OCI-LY7 (cell line): Measurements from ENCODE around the gene DNAH14. TPM values are rescaled to one million over a fixed set of nuclear protein-coding genes. Genes with fewer than 3 reads are reported as not detected.
A peak's percentile ranks its signal among the peaks of the same experiment; 100 is the strongest.

Experiments
- BruUV-seq: library from RNA; stranded (reverse); fragments of 400-500 nt; replicated peaks from 2 replicates; lab custom pipeline; 2021; lab: Mats Ljungman, UMichigan
- CTCF ChIA-PET: fragments of 300-600 bp; sonication (Branson Sonifier 250); formaldehyde crosslinking; loops from one replicate; lab custom pipeline; 2022; ENCODE audit warnings: antibody characterized with exemption; ENCODE audit not compliant: unreplicated experiment; lab: Charles Lee
- POLR2A ChIA-PET: fragments of 300-600 bp; sonication (Branson Sonifier 250); formaldehyde crosslinking; loops from one replicate; lab custom pipeline; 2022; ENCODE audit warnings: antibody characterized with exemption; lab: Charles Lee
- DNase-seq: peaks from one replicate; pipeline ENCODE4 v3.0.0-alpha.2; 2015; ENCODE audit warnings: low spot score
- H2AFZ ChIP-seq: fragments of 200-600 bp; sonication (generic), shearing (Covaris generic); 2 replicates; pipeline ENCODE4 v1.6.1; 2014; ENCODE audit warnings: mild to moderate bottlenecking, antibody characterized with exemption, low read length, moderate library complexity
- H3K27ac ChIP-seq: fragments of 200-600 bp; sonication (generic); 2 replicates; pipeline ENCODE4 v1.5.1; 2014; ENCODE audit warnings: mixed run types, low read depth, mild to moderate bottlenecking, moderate library complexity, low read length, inconsistent platforms; ENCODE audit not compliant: poor library complexity, severe bottlenecking
- H3K36me3 ChIP-seq: fragments of 200-600 bp; sonication (generic); 2 replicates; pipeline ENCODE4 v1.6.1; 2014; ENCODE audit warnings: mild to moderate bottlenecking, antibody characterized with exemption, low read length, moderate library complexity, mixed read lengths; ENCODE audit not compliant: insufficient read depth
- H3K4me1 ChIP-seq: fragments of 200-600 bp; sonication (generic); 2 replicates; pipeline ENCODE4 v1.5.1; 2014; ENCODE audit warnings: mild to moderate bottlenecking, low read length; ENCODE audit not compliant: insufficient read depth, poor library complexity, severe bottlenecking
- H3K4me2 ChIP-seq: fragments of 200-600 bp; sonication (generic); 2 replicates; pipeline ENCODE4 v1.6.1; 2014; ENCODE audit warnings: mild to moderate bottlenecking, low read length
- H3K4me3 ChIP-seq: fragments of 200-600 bp; sonication (generic); 2 replicates; pipeline ENCODE4 v1.5.1; 2014; ENCODE audit warnings: mild to moderate bottlenecking, low read depth, low read length; ENCODE audit not compliant: poor library complexity, severe bottlenecking
- H3K79me2 ChIP-seq: fragments of 200-600 bp; sonication (generic); 2 replicates; pipeline ENCODE4 v1.6.1; 2016; ENCODE audit warnings: low read depth, mild to moderate bottlenecking, low read length, moderate library complexity, mixed read lengths; ENCODE audit not compliant: insufficient read depth
- H3K9me2 ChIP-seq: fragments of 200-600 bp; sonication (generic); 2 replicates; pipeline ENCODE4 v1.6.1; 2016; ENCODE audit warnings: mild to moderate bottlenecking, low read length, mixed read lengths; ENCODE audit not compliant: insufficient read depth
- H3K9me3 ChIP-seq: fragments of 200-600 bp; sonication (generic); 2 replicates; pipeline ENCODE4 v1.6.1; 2014; ENCODE audit warnings: mild to moderate bottlenecking, mixed run types, low read length, mixed read lengths
- H4K20me1 ChIP-seq: fragments of 200-600 bp; sonication (generic); 2 replicates; pipeline ENCODE4 v1.6.1; 2014; ENCODE audit warnings: mild to moderate bottlenecking, antibody characterized with exemption, low read length, moderate library complexity, mixed read lengths; ENCODE audit not compliant: insufficient read depth
- EZH2phosphoT487 ChIP-seq: fragments of 200-600 bp; sonication (generic); IDR thresholded peaks from 2 replicates; pipeline ENCODE4 v1.6.1; 2018; ENCODE audit warnings: low read depth, borderline replicate concordance, mild to moderate bottlenecking, mixed run types, antibody characterized with exemption, low read length, moderate library complexity, mixed read lengths
- intact Hi-C: fragments of 100-400 bp; cut with micrococcal nuclease; formaldehyde crosslinking; loops from one replicate; pipeline ENCODE4 v1.10.0; 2022; ENCODE audit not compliant: unreplicated experiment
- total RNA-seq, 2 experiments: library from RNA; depleted of rRNA in 1 of 2; stranded (reverse); fragments of >200 nt in 1 of 2; shearing (Covaris generic) in 1 of 2; gene quantifications; 2 replicates each; pipeline ENCODE4 v1.2.3, GENCODE V29; 2014 to 2022
- TF ChIP-seq, protein P1 (sequence below): fragments of 200-600 bp; sonication (generic); conservative IDR thresholded peaks from 2 replicates; pipeline ENCODE4 v1.5.1; 2014; ENCODE audit warnings: mild to moderate bottlenecking, antibody characterized with exemption, low read length, moderate library complexity, mixed read lengths

Gene DNAH14
- total RNA-seq, 2 experiments from 2014 or later, result not detected

GRCh38 chr1:225434046-225434445 lies 504.6 kb downstream of the DNAH14 start:
- no TSS peak for BruUV-seq
- ChIA-PET POLR2A (interaction anchor here (0.6 to 12.2 kb wide), 4 partner anchors 8 to 566 kb away, joined by 3 to 242 read pairs (median 4); no protein-coding TSS in a partner anchor), CTCF (no interaction called here)
- Histone ChIP-seq H3K27ac (peak overlapping the region; percentile 94), H3K36me3 (no peaks in the 10 kb centered on the region; the same call in 1 of the 2 replicates), H2AFZ (no peak overlapping the region), H3K4me2 (peak overlapping the region; percentile 74), H3K9me3 (peaks cover 6% of the 10 kb centered on the region; the same call in 1 of the 2 replicates), H3K4me1 (peaks cover 62% of the 10 kb centered on the region), H3K79me2 (no peaks in the 10 kb centered on the region; the same call in 1 of the 2 replicates), H3K9me2 (no peaks in the 10 kb centered on the region), H3K4me3 (no peak overlapping the region), H4K20me1 (no peaks in the 10 kb centered on the region)
- intact Hi-C loops, result no loop called here
- DNase-seq, result peak; percentile 48
- TF ChIP-seq EZH2phosphoT487, result no peak
- TF ChIP-seq, protein P1, sequence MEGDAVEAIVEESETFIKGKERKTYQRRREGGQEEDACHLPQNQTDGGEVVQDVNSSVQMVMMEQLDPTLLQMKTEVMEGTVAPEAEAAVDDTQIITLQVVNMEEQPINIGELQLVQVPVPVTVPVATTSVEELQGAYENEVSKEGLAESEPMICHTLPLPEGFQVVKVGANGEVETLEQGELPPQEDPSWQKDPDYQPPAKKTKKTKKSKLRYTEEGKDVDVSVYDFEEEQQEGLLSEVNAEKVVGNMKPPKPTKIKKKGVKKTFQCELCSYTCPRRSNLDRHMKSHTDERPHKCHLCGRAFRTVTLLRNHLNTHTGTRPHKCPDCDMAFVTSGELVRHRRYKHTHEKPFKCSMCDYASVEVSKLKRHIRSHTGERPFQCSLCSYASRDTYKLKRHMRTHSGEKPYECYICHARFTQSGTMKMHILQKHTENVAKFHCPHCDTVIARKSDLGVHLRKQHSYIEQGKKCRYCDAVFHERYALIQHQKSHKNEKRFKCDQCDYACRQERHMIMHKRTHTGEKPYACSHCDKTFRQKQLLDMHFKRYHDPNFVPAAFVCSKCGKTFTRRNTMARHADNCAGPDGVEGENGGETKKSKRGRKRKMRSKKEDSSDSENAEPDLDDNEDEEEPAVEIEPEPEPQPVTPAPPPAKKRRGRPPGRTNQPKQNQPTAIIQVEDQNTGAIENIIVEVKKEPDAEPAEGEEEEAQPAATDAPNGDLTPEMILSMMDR, result no peak

DNA sequence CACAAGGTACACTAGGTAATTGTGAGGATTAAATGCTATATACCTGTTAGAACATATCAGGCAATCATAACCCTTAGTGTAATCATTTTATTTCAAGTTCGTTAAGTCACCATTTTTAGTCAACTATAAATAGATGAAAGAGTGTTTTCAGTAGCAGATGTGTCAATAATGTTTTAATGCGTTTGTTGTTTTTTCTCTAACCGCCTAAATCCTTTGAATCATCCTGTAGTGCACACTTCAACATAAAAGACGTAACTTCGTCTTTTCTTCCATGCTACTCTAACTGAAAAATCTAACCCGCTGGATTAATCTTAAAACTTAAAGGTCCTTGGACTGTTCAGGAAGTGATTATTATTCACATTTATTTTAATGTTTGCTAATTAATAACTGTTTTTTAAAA lies 505.6 kb downstream of the DNAH14 start:
- peak overlapping the region; percentile 74 for H3K4me2 ChIP-seq
- ChIA-PET POLR2A (interaction anchor here (1.0 to 12.2 kb wide), 2 partner anchors 7 to 10 kb away, joined by 7 to 242 read pairs; no protein-coding TSS in a partner anchor), CTCF (no interaction called here)
- H3K79me2 ChIP-seq, result no peaks in the 10 kb centered on the region
- H3K4me1 ChIP-seq, result peaks cover 63% of the 10 kb centered on the region
- peak overlapping the region; percentile 94 for H3K27ac ChIP-seq
- no TSS peak for BruUV-seq
- peaks cover 6% of the 10 kb centered on the region; the same call in 1 of the 2 replicates for H3K9me3 ChIP-seq
- no peaks in the 10 kb centered on the region; the same call in 1 of the 2 replicates for H3K36me3 ChIP-seq
- intact Hi-C loops, result no loop called here
- no peaks in the 10 kb centered on the region for H4K20me1 ChIP-seq
- TF ChIP-seq, protein P1, result no peak
- TF ChIP-seq EZH2phosphoT487, result no peak
- H3K4me3 ChIP-seq, result peak overlapping the region; percentile 54
- H3K9me2 ChIP-seq, result no peaks in the 10 kb centered on the region
- DNase-seq, result no peak
- H2AFZ ChIP-seq, result peak overlapping the region; percentile 22; the same call in 1 of the 2 replicates

DNA sequence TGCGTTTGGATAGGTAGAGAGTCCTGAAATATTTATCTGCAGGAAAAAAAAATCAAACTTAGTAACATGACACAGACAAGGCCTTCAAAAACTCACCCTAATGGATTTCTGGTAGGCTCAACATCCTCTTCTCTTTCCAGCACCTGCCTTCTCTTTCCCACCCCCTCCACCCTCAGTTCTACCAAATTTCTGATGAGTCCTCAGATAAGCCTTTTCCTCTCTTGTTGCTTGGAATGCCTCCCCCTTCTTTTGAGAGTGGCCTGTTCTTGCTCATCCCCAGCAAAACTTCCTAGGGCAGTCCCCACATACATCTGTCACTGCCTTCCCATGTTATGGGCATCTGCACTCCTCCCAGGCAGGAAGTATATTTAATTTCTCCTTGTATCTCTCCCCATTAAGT lies 506.0 kb downstream of the DNAH14 start:
- ChIA-PET CTCF (no interaction called here), POLR2A (interaction anchor here (1.0 kb wide), 1 partner anchor 9 kb away, joined by 7 read pairs; no protein-coding TSS in a partner anchor)
- Histone ChIP-seq H3K9me3 (peaks cover 2% of the 10 kb centered on the region; the same call in 1 of the 2 replicates), H3K27ac (peak overlapping the region; percentile 94), H3K4me3 (peak overlapping the region; percentile 54), H3K9me2 (no peaks in the 10 kb centered on the region), H2AFZ (peak overlapping the region; percentile 22; the same call in 1 of the 2 replicates), H4K20me1 (no peaks in the 10 kb centered on the region), H3K4me2 (peak overlapping the region; percentile 74), H3K79me2 (no peaks in the 10 kb centered on the region), H3K4me1 (peaks cover 67% of the 10 kb centered on the region), H3K36me3 (no peaks in the 10 kb centered on the region; the same call in 1 of the 2 replicates)
- DNase-seq, result peak; percentile 32
- intact Hi-C loops, result no loop called here
- TSS peak; percentile 87 for BruUV-seq
- TF ChIP-seq EZH2phosphoT487, result no peak
